GM10266 (cell line): ENCODE data around the gene CDK12.
"Not testable (repeated sequence)": the region's sequence is repeated elsewhere in the genome, so short reads cannot be mapped to it uniquely, and the experiment has no call there.

ENCODE experiments used
- DNase-seq: peaks from one replicate; pipeline ENCODE4 v3.0.0; 2012; ENCODE audit errors: extremely low spot score
- CTCF ChIP-seq: IDR thresholded peaks from 2 replicates; pipeline ENCODE4 v1.5.1; 2012; ENCODE audit warnings: mild to moderate bottlenecking, low read depth; ENCODE audit not compliant: control insufficient read depth, insufficient read depth; ENCODE audit errors: missing control alignments

CDK12 gene

GRCh38 chr17:39450847-39451581 lies 10.3 kb upstream of the CDK12 start, which contains the start of gene MED1:
TSS of gene MED1 (minus strand) at chr17:39451263. CDS start at chr17:39451062, 201 bp downstream.
- DNase-seq = peak; percentile 93
- TF ChIP-seq CTCF = no peak

GRCh38 chr17:39455919-39456318 lies 5.4 kb upstream of the CDK12 start:
- DNase-seq = no peak
- TF ChIP-seq CTCF = no peak

- no peak for DNase-seq
- no peak for TF ChIP-seq CTCF
These were observed 762 bp downstream of the CDK12 start for GRCh38 chr17:39461926-39462569.

- TF ChIP-seq CTCF = no peak
- no peak for DNase-seq
These were observed 1.5 kb downstream of the CDK12 start for GRCh38 chr17:39462631-39463375.

- DNase-seq = not testable (repeated sequence)
These were observed 3.4 kb downstream of the CDK12 start for GRCh38 chr17:39464639-39465181.

- not testable (repeated sequence) for DNase-seq
These were observed 7.3 kb downstream of the CDK12 start for GRCh38 chr17:39468610-39469009.

- DNase-seq = no peak
- no peak for TF ChIP-seq CTCF
These were observed 12.0 kb downstream of the CDK12 start for GRCh38 chr17:39473310-39473709.

GRCh38 chr17:39479631-39480030 lies 18.3 kb downstream of the CDK12 start:
- DNase-seq = not testable (repeated sequence)
